Neutrophil (primary cell): ENCODE results near the gene PDCL2.

Experiments used
- H3K27ac ChIP-seq: fragments of 200-600 bp; sonication (generic); 2 replicates; pipeline ENCODE4 v1.5.1; 2016; ENCODE audit warnings: mild to moderate bottlenecking, moderate library complexity
- H3K27me3 ChIP-seq: fragments of 200-600 bp; sonication (generic); 2 replicates; pipeline ENCODE4 v1.6.0; 2016; ENCODE audit warnings: mild to moderate bottlenecking
- H3K36me3 ChIP-seq: fragments of 200-600 bp; sonication (generic); 2 replicates; pipeline ENCODE4 v1.5.1; 2017
- H3K4me1 ChIP-seq, 2 experiments: fragments of 200-600 bp in 1 of 2; sonication (generic) in 1 of 2; 1 replicate in 1 of 2; 2 replicates in 1 of 2; pipeline versions ENCODE4 v1.5.1 to v1.6.1; 2013 to 2016; ENCODE audit warnings: low read depth in 1 of 2, low read length in 1 of 2, mild to moderate bottlenecking in 1 of 2, moderate library complexity in 1 of 2; ENCODE audit not compliant: control insufficient read depth in 1 of 2, insufficient read depth in 1 of 2
- H3K4me3 ChIP-seq, 2 experiments: fragments of 200-600 bp in 1 of 2; sonication (generic) in 1 of 2; 1 replicate in 1 of 2; 2 replicates in 1 of 2; pipeline ENCODE4 v1.5.1; 2013 to 2016; ENCODE audit warnings: low read depth in 1 of 2, low read length in 1 of 2, mild to moderate bottlenecking in 1 of 2, moderate library complexity in 1 of 2
- H3K9me3 ChIP-seq: fragments of 200-600 bp; sonication (generic); 2 replicates; pipeline ENCODE4 v1.5.1; 2016
- CTCF ChIP-seq: fragments of 200-600 bp; sonication (generic); IDR thresholded peaks from 2 replicates; pipeline ENCODE4 v1.5.1; 2016; ENCODE audit warnings: antibody characterized with exemption

Gene PDCL2

DNA sequence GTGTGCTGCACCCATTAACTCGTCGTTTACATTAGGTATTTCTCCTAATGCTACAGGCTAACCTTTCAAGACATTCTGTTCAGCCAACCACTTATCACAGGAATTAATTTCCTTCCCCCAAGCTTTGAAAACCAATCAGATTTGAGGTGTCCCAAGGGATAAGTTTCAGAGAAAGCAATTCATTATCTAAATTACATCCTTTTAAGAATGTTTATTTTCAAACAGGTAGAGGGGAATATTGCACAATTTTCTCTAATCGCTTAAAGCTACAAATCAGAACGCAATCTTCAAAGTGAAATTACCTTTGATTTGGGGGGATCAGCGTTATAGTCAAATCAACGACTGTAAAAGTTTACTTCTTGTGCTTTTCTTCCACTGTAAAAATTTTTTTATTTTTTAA is 46.9 kb downstream of the PDCL2 start:
- H3K27ac ChIP-seq: no peak overlapping the region
- peaks cover 12 to 14% of the 10 kb centered on the region in 2 experiments for H3K4me1 ChIP-seq
- no peaks in the 10 kb centered on the region for H3K9me3 ChIP-seq
- peaks cover 69% of the 10 kb centered on the region for H3K27me3 ChIP-seq
- no peak for TF ChIP-seq CTCF
- H3K36me3 ChIP-seq: no peaks in the 10 kb centered on the region
- H3K4me3 ChIP-seq: peak overlapping the region in 1 of 2 experiments; percentile 90

- no peak overlapping the region for H3K27ac ChIP-seq
- H3K4me3 ChIP-seq: no peak overlapping the region
- H3K4me1 ChIP-seq: peaks cover 12 to 14% of the 10 kb centered on the region in 2 experiments
- H3K27me3 ChIP-seq: peaks cover 56% of the 10 kb centered on the region
- no peaks in the 10 kb centered on the region for H3K36me3 ChIP-seq
- no peak for TF ChIP-seq CTCF
- no peaks in the 10 kb centered on the region for H3K9me3 ChIP-seq
Measured at GRCh38 chr4:55543858-55544257, 48.2 kb downstream of the PDCL2 start.

- Histone ChIP-seq H3K27me3 (peaks cover 20% of the 10 kb centered on the region), H3K4me3 (no peak overlapping the region), H3K9me3 (no peaks in the 10 kb centered on the region), H3K4me1 (peaks cover under 1 to 3% of the 10 kb centered on the region in 2 experiments), H3K27ac (no peak overlapping the region), H3K36me3 (no peaks in the 10 kb centered on the region)
- TF ChIP-seq CTCF: no peak
Measured at GRCh38 chr4:55540271-55540670, 51.8 kb downstream of the PDCL2 start.

DNA sequence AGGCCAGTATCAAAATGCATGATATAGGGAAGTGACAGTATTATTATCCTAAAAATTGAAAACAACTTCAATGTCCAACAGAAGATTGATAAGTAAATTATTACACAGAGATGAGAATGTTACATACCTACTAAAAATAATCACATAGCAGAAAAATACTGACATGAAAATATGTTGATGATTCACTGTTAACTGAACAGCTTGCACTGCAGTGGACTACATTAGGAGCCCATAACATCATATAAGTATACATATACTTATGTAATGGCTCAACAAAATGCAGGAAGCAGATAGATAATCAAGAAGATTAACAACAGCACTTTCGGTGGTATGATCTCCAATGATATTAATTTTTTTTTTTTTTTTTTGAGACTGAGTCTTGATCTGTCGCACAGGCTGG is 52.4 kb downstream of the PDCL2 start:
- H3K36me3 ChIP-seq: no peaks in the 10 kb centered on the region
- peaks cover 14% of the 10 kb centered on the region for H3K27me3 ChIP-seq
- no peak overlapping the region for H3K4me3 ChIP-seq
- TF ChIP-seq CTCF: no peak
- H3K4me1 ChIP-seq: no peaks in the 10 kb centered on the region
- no peaks in the 10 kb centered on the region for H3K9me3 ChIP-seq
- no peak overlapping the region for H3K27ac ChIP-seq

- H3K4me3 ChIP-seq: no peak overlapping the region
- no peak for TF ChIP-seq CTCF
- H3K27me3 ChIP-seq: peaks cover 4% of the 10 kb centered on the region
- no peak overlapping the region for H3K27ac ChIP-seq
- no peaks in the 10 kb centered on the region for H3K4me1 ChIP-seq
- no peaks in the 10 kb centered on the region for H3K36me3 ChIP-seq
- H3K9me3 ChIP-seq: no peaks in the 10 kb centered on the region
Measured at GRCh38 chr4:55538531-55538930, 53.5 kb downstream of the PDCL2 start.

- no peaks in the 10 kb centered on the region for H3K27me3 ChIP-seq
- H3K36me3 ChIP-seq: no peaks in the 10 kb centered on the region
- TF ChIP-seq CTCF: no peak
- H3K9me3 ChIP-seq: no peaks in the 10 kb centered on the region
- H3K27ac ChIP-seq: no peak overlapping the region
- no peaks in the 10 kb centered on the region for H3K4me1 ChIP-seq
- no peak overlapping the region for H3K4me3 ChIP-seq
Measured at GRCh38 chr4:55534306-55534705, 57.7 kb downstream of the PDCL2 start.
